Mesendoderm (in vitro differentiated cells): ENCODE results near the gene POU3F1.

Experiments used
- DNase-seq: peaks from one replicate; pipeline ENCODE4 v3.0.0; 2013
- H2AK5ac ChIP-seq: 2 replicates; pipeline ENCODE4 v1.6.1; 2013; ENCODE audit warnings: low read length, inconsistent platforms
- H2BK120ac ChIP-seq: 2 replicates; pipeline ENCODE4 v1.6.1; 2013; ENCODE audit warnings: low read depth, mild to moderate bottlenecking, low read length, moderate library complexity, mixed read lengths
- H2BK15ac ChIP-seq: replicated peaks from 2 replicates; pipeline ENCODE4 v1.6.1; 2013; ENCODE audit warnings: low read depth, mild to moderate bottlenecking, moderate library complexity
- H2BK5ac ChIP-seq: 2 replicates; pipeline ENCODE4 v1.6.1; 2013; ENCODE audit warnings: low read length, inconsistent platforms
- H3K18ac ChIP-seq: 2 replicates; pipeline ENCODE4 v1.6.1; 2013; ENCODE audit warnings: mild to moderate bottlenecking, low read length, mixed read lengths
- H3K23ac ChIP-seq: one replicate; pipeline ENCODE4 v1.6.1; 2013; ENCODE audit warnings: low read length
- H3K27ac ChIP-seq: 2 replicates; pipeline ENCODE4 v1.5.1; 2013; ENCODE audit warnings: low read depth, mild to moderate bottlenecking, inconsistent platforms, low read length, moderate library complexity
- H3K27me3 ChIP-seq: 2 replicates; pipeline ENCODE4 v1.6.1; 2013; ENCODE audit warnings: low read length, control low read depth, mild to moderate bottlenecking, inconsistent platforms; ENCODE audit not compliant: insufficient read depth, poor library complexity
- H3K36me3 ChIP-seq: 2 replicates; pipeline ENCODE4 v1.6.1; 2013; ENCODE audit warnings: low read length, inconsistent platforms; ENCODE audit not compliant: control insufficient read depth, insufficient read depth
- H3K4ac ChIP-seq: one replicate; pipeline ENCODE4 v1.6.1; 2013; ENCODE audit warnings: low read depth, mild to moderate bottlenecking, low read length, moderate library complexity
- H3K4me1 ChIP-seq: 2 replicates; pipeline ENCODE4 v1.6.1; 2013; ENCODE audit warnings: low read depth, low read length, inconsistent platforms; ENCODE audit not compliant: control insufficient read depth
- H3K4me2 ChIP-seq: 2 replicates; pipeline ENCODE4 v1.6.1; 2013; ENCODE audit warnings: low read length
- H3K4me3 ChIP-seq: 2 replicates; pipeline ENCODE4 v1.5.1; 2013; ENCODE audit warnings: mild to moderate bottlenecking, low read length
- H3K56ac ChIP-seq: one replicate; pipeline ENCODE4 v1.6.1; 2013; ENCODE audit warnings: low read length
- H3K79me1 ChIP-seq: 2 replicates; pipeline ENCODE4 v1.6.1; 2013; ENCODE audit warnings: low read length, inconsistent platforms
- H3K79me2 ChIP-seq: 2 replicates; pipeline ENCODE4 v1.6.1; 2013; ENCODE audit warnings: mild to moderate bottlenecking, low read length; ENCODE audit not compliant: control insufficient read depth, insufficient read depth
- H3K9ac ChIP-seq: 2 replicates; pipeline ENCODE4 v1.6.1; 2013; ENCODE audit warnings: low read length, inconsistent platforms
- H4K5ac ChIP-seq: one replicate; pipeline ENCODE4 v1.6.1; 2013; ENCODE audit warnings: low read length
- H4K8ac ChIP-seq: one replicate; pipeline ENCODE4 v1.6.1; 2013; ENCODE audit warnings: low read depth, mild to moderate bottlenecking, control low read depth, low read length, moderate library complexity
- WGBS: extraction: QIAGEN DNeasy Blood & Tissue Kit; methylation state at CpG from one replicate; pipeline ENCODE4 v1.1.7; 2013; ENCODE audit warnings: low lambda C conversion rate, missing lambda C conversion rate; ENCODE audit not compliant: insufficient coverage; ENCODE audit errors: extremely low coverage; 5-methylcytosine and 5-hydroxymethylcytosine counted together

POU3F1 gene

DNA sequence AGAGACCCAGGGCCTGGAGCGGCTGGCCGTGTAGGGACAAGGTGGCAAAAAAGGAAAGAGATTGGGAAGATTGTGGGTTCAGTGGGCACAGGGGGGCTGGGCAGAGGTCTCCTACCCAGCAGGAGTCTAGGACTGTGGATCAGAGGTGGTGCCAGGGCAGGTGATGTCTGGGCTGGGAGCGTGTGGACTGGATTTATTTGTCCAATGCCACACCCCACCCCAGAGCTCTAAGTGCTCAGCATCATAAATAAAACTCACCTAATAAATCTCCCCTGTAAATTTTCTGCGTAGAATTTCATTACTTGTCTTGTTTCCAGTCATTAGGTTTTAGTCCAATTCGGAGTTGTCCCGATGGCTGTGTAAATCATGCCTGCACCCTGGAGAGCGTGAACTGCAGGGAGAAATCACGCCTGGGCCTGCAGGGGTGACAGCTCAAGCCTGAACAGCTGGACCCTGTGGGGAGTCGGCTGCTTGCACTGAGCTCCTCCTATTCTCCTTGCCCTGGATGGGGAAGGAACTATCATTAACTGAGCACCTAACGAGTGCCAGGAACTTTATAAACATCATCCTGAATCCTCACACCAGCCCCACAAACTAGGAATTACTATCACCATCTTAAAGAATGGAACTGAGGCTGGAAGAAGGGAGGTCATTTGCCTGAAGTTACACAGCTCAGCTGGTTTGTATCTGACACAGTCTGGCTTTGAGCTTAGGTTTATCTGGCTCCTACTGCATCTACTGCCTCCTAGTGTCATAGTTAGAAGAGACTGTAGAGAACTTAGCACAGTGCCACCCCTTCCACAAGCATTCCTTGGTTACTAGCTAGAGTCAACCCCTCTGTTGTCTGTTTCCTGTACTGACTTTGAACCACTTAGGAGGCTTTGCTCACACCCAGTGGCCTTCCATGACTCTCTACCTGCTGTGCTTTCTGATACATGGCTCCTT lies 25.0 kb upstream of the POU3F1 start:
- no peaks in the 10 kb centered on the region for H3K4me1 ChIP-seq
- H3K4me2 ChIP-seq, result no peak overlapping the region
- H2AK5ac ChIP-seq, result no peak overlapping the region
- H3K9ac ChIP-seq, result no peak overlapping the region
- no peaks in the 10 kb centered on the region for H3K79me2 ChIP-seq
- no peak overlapping the region for H3K27ac ChIP-seq
- H4K8ac ChIP-seq, result no peak overlapping the region
- H2BK15ac ChIP-seq, result no peak overlapping the region
- H3K56ac ChIP-seq, result no peak overlapping the region
- no peaks in the 10 kb centered on the region for H3K36me3 ChIP-seq
- no peak overlapping the region for H3K4ac ChIP-seq
- no peak overlapping the region for H2BK5ac ChIP-seq
- DNase-seq, result peak; percentile 81
- no peak overlapping the region for H2BK120ac ChIP-seq
- no CpG with 5 or more reads among the region's 10 CpGs for WGBS
- no peak overlapping the region for H3K18ac ChIP-seq
- no peak overlapping the region for H3K4me3 ChIP-seq
- no peaks in the 10 kb centered on the region for H3K27me3 ChIP-seq
- no peak overlapping the region for H3K23ac ChIP-seq
- no peaks in the 10 kb centered on the region for H3K79me1 ChIP-seq
- no peak overlapping the region for H4K5ac ChIP-seq

DNA sequence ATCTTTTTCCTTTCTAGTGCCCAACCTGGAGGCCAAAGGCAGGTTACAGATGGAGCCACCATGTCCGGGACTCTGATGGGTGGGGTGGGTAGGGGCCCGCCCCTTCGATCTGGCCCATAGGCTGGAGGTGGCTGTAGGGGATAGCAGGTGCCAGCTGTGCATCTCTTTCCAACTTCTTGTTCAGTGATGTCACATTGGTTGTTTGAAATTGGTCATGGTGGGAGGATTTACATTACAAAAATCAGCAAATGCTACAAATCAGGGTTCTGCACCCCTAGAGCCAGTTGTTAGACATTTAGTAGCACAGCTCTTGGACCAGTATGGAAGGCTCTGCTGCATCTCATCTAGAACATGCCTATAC lies 22.4 kb upstream of the POU3F1 start:
- no peak overlapping the region for H3K4ac ChIP-seq
- no peak overlapping the region for H3K23ac ChIP-seq
- H3K4me3 ChIP-seq, result no peak overlapping the region
- peaks cover 2% of the 10 kb centered on the region for H3K4me1 ChIP-seq
- no peak overlapping the region for H2BK15ac ChIP-seq
- DNase-seq, result no peak
- no peak overlapping the region for H2BK120ac ChIP-seq
- no peaks in the 10 kb centered on the region for H3K36me3 ChIP-seq
- no CpG with 5 or more reads among the region's 3 CpGs for WGBS
- no peaks in the 10 kb centered on the region for H3K79me1 ChIP-seq
- H3K9ac ChIP-seq, result no peak overlapping the region
- no peak overlapping the region for H3K18ac ChIP-seq
- H2BK5ac ChIP-seq, result no peak overlapping the region
- H3K4me2 ChIP-seq, result no peak overlapping the region
- no peaks in the 10 kb centered on the region for H3K27me3 ChIP-seq
- no peak overlapping the region for H4K5ac ChIP-seq
- H4K8ac ChIP-seq, result no peak overlapping the region
- H2AK5ac ChIP-seq, result no peak overlapping the region
- no peaks in the 10 kb centered on the region for H3K79me2 ChIP-seq
- H3K56ac ChIP-seq, result no peak overlapping the region
- no peak overlapping the region for H3K27ac ChIP-seq

DNA sequence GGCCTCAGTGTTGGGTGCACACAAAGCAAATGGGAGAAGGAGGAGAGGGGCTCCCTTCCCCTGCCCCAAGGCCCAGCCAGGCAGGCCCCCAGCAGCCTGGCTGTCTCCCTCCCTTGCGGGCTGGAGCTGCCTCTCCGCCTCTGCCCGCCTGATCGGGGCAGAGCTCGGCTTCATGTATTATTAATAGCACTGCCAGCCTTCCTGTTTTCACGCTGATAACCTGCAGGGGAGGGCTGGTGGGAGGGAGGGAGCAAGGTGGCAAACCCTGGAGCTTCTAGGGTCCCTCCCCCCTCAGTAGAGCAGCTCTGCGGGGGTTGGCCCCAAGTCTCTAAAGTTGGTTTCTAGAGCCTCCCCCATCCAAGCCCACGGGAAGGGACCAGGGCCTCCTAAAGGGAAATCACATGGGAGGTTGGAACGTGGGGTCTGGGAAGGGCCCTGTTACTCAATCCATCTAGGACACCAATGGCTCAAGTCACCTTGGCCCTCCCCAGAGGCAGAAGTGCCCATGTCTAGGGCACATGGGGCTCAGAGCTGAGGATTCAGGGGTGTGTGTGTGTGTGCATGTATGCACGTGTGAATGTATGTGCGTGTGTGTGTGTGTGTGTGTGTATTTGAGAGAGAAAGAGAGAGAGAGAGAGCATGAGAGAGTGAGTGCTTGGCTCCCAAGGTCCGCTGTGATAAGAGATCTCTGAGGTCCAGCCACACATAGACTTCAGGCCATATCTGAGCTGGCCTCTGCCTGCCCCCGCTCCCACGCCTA lies 21.8 kb upstream of the POU3F1 start:
- Histone ChIP-seq H3K4me2 (no peak overlapping the region), H3K23ac (no peak overlapping the region), H4K8ac (no peak overlapping the region), H2BK5ac (no peak overlapping the region), H3K9ac (no peak overlapping the region), H2AK5ac (no peak overlapping the region), H3K4me3 (no peak overlapping the region), H3K4ac (no peak overlapping the region), H3K4me1 (peaks cover 2% of the 10 kb centered on the region), H2BK15ac (no peak overlapping the region), H3K79me2 (no peaks in the 10 kb centered on the region), H3K27ac (no peak overlapping the region), H3K18ac (no peak overlapping the region), H3K27me3 (no peaks in the 10 kb centered on the region), H2BK120ac (no peak overlapping the region), H3K56ac (no peak overlapping the region), H3K36me3 (no peaks in the 10 kb centered on the region), H3K79me1 (no peaks in the 10 kb centered on the region), H4K5ac (no peak overlapping the region)
- no CpG with 5 or more reads among the region's 14 CpGs for WGBS
- DNase-seq, result no peak

- Histone ChIP-seq H2BK5ac (peak overlapping the region; percentile 44), H2BK15ac (no peak overlapping the region), H3K18ac (no peak overlapping the region), H4K8ac (no peak overlapping the region), H4K5ac (peak overlapping the region; percentile 47), H3K4me1 (peaks cover 2% of the 10 kb centered on the region), H2AK5ac (no peak overlapping the region), H3K4me2 (no peak overlapping the region), H3K79me1 (no peaks in the 10 kb centered on the region), H3K27me3 (no peaks in the 10 kb centered on the region), H3K27ac (no peak overlapping the region), H3K23ac (no peak overlapping the region), H3K4ac (no peak overlapping the region), H3K4me3 (no peak overlapping the region), H3K79me2 (no peaks in the 10 kb centered on the region), H2BK120ac (no peak overlapping the region), H3K56ac (peak overlapping the region; percentile 61), H3K9ac (no peak overlapping the region), H3K36me3 (no peaks in the 10 kb centered on the region)
- no CpG with 5 or more reads among the region's 11 CpGs for whole genome bisulfite sequencing
- peak; percentile 86 for DNase-seq
These were observed 17.8 kb upstream of the POU3F1 start for GRCh38 chr1:38064197-38064903.

DNA sequence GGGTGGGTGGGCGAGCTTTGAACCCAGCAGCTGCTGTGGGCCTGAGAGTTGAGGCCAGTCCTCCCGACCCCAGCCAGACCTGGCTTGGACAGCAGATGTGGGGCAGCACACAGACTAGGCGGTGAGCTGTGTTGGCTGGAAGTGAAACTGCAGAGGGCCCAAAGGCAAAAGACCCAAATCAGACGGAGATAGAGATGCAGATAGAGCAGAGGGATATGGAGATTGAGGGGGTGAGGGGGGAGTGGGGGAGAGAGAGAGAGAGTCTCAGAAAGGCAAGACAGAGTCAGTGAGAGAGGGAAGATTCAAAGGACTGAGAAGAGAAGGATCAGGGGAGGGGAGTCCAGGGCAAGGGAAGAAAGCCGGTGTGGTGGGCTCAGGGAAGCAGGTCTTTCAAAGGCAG lies 17.0 kb upstream of the POU3F1 start:
- peak; percentile 59 for DNase-seq
- H4K8ac ChIP-seq, result no peak overlapping the region
- peaks cover 2% of the 10 kb centered on the region for H3K4me1 ChIP-seq
- H3K4me2 ChIP-seq, result no peak overlapping the region
- H3K4me3 ChIP-seq, result no peak overlapping the region
- no peaks in the 10 kb centered on the region for H3K79me2 ChIP-seq
- no peak overlapping the region for H2BK15ac ChIP-seq
- no peak overlapping the region for H2BK120ac ChIP-seq
- H4K5ac ChIP-seq, result no peak overlapping the region
- peak overlapping the region; percentile 61 for H3K56ac ChIP-seq
- H3K79me1 ChIP-seq, result no peaks in the 10 kb centered on the region
- no peak overlapping the region for H3K18ac ChIP-seq
- H3K27ac ChIP-seq, result no peak overlapping the region
- no peaks in the 10 kb centered on the region for H3K27me3 ChIP-seq
- H3K9ac ChIP-seq, result no peak overlapping the region
- H3K36me3 ChIP-seq, result no peaks in the 10 kb centered on the region
- H3K23ac ChIP-seq, result no peak overlapping the region
- no peak overlapping the region for H2BK5ac ChIP-seq
- WGBS, result no CpG with 5 or more reads among the region's 5 CpGs
- no peak overlapping the region for H2AK5ac ChIP-seq
- H3K4ac ChIP-seq, result no peak overlapping the region
